Caco-2 (cell line): ENCODE results near the gene RBBP4. TPM values are rescaled to one million over a fixed set of nuclear protein-coding genes. Genes with fewer than 3 reads are reported as not detected.

ENCODE experiments used
- BruUV-seq: library from RNA; stranded (reverse); fragments of 400-500 nt; replicated peaks from 2 replicates; lab custom pipeline; 2021; lab: Mats Ljungman, UMichigan
- CTCF ChIA-PET: fragments of 300-600 bp; sonication (Branson Sonifier 250); formaldehyde crosslinking; loops from one replicate; lab custom pipeline; 2022; ENCODE audit warnings: antibody characterized with exemption; lab: Charles Lee
- POLR2A ChIA-PET: fragments of 300-600 bp; sonication (Branson Sonifier 250); formaldehyde crosslinking; loops from one replicate; lab custom pipeline; 2022; ENCODE audit warnings: antibody characterized with exemption; lab: Charles Lee
- DNase-seq, 2 experiments: peaks; one replicate each; pipeline versions ENCODE4 v3.0.0 to v3.0.0-alpha.2; 2020 to 2022
- H3K27me3 ChIP-seq: replicated peaks from 2 replicates; pipeline ENCODE4 v1.6.0; 2011; ENCODE audit warnings: low read length; ENCODE audit not compliant: control insufficient read depth, insufficient read depth
- H3K36me3 ChIP-seq: 2 replicates; pipeline ENCODE4 v1.5.1; 2011; ENCODE audit warnings: low read length; ENCODE audit not compliant: control insufficient read depth, insufficient read depth
- H3K4me1 ChIP-seq: fragments of 250-450 bp; sonication (Bioruptor Pico); 2 replicates; pipeline ENCODE4 v1.5.1; 2020; ENCODE audit warnings: mild to moderate bottlenecking
- H3K4me3 ChIP-seq: 2 replicates; pipeline ENCODE4 v1.5.1; 2011; ENCODE audit warnings: low read depth, mild to moderate bottlenecking, control low read depth, low read length
- H3K9me3 ChIP-seq: fragments of 250-450 bp; sonication (Bioruptor Pico); 2 replicates; pipeline ENCODE4 v1.5.1; 2020; ENCODE audit warnings: mild to moderate bottlenecking, moderate library complexity
- H3K27ac Mint-ChIP-seq: one replicate; pipeline ENCODE4 v1.8.0; 2022; ENCODE audit warnings: mixed read lengths; ENCODE audit not compliant: unreplicated experiment
- H3K27me3 Mint-ChIP-seq: one replicate; pipeline ENCODE4 v1.8.0; 2022; ENCODE audit warnings: mixed read lengths; ENCODE audit not compliant: insufficient read depth, unreplicated experiment
- H3K36me3 Mint-ChIP-seq: one replicate; pipeline ENCODE4 v1.8.0; 2022; ENCODE audit warnings: mild to moderate bottlenecking, mixed read lengths; ENCODE audit not compliant: insufficient read depth, unreplicated experiment
- H3K4me1 Mint-ChIP-seq: one replicate; pipeline ENCODE4 v1.8.0; 2022; ENCODE audit warnings: low read depth, mixed read lengths; ENCODE audit not compliant: unreplicated experiment
- H3K4me3 Mint-ChIP-seq: one replicate; pipeline ENCODE4 v1.8.0; 2022; ENCODE audit warnings: mild to moderate bottlenecking, moderate library complexity, mixed read lengths; ENCODE audit not compliant: unreplicated experiment
- H3K9me3 Mint-ChIP-seq: one replicate; pipeline ENCODE4 v1.8.0; 2022; ENCODE audit warnings: mixed read lengths; ENCODE audit not compliant: unreplicated experiment
- intact Hi-C: fragments of 100-400 bp; cut with micrococcal nuclease; formaldehyde crosslinking; loops from one replicate; pipeline ENCODE4 v1.10.0; 2022; ENCODE audit not compliant: unreplicated experiment
- total RNA-seq: library from RNA; stranded (reverse); gene quantifications from 2 replicates; pipeline ENCODE4 v1.2.3, GENCODE V29; 2022
- TF ChIP-seq, protein P1 (sequence below), 2 experiments: fragments of 200-600 bp in 1 of 2; IDR thresholded peaks; 1 replicate in 1 of 2; 2 replicates in 1 of 2; pipeline versions ENCODE4 v1.5.1 to v1.8.0; 2011 to 2022; ENCODE audit warnings: antibody characterized with exemption in 1 of 2, control low read depth in 1 of 2, inconsistent platforms in 1 of 2, low read depth in 1 of 2, low read length in 1 of 2, mild to moderate bottlenecking in 1 of 2, moderate library complexity in 1 of 2; ENCODE audit not compliant: insufficient read depth in 1 of 2, severe bottlenecking in 1 of 2, unreplicated experiment in 1 of 2

The RBBP4 gene
- total RNA-seq, 1 experiment from 2014 or later = 179 TPM

GRCh38 chr1:32729254-32730046 is 78.4 kb downstream of the RBBP4 start:
- no peaks in the 10 kb centered on the region for H3K9me3 Mint-ChIP-seq
- H3K36me3 Mint-ChIP-seq = no peaks in the 10 kb centered on the region
- Histone ChIP-seq H3K36me3 (no peaks in the 10 kb centered on the region), H3K4me1 (peaks cover 5% of the 10 kb centered on the region), H3K9me3 (no peaks in the 10 kb centered on the region), H3K27me3 (no peaks in the 10 kb centered on the region), H3K4me3 (no peak overlapping the region)
- H3K4me3 Mint-ChIP-seq = no peak overlapping the region
- intact Hi-C loops = no loop called here
- ChIA-PET POLR2A (interaction anchor here (1.1 kb wide), 1 partner anchor 13 kb away, joined by 3 read pairs; no protein-coding TSS in a partner anchor), CTCF (interaction anchor here (1.0 to 2.1 kb wide), 4 partner anchors 8 to 45 kb away, joined by 3 to 12 read pairs (median 4); no protein-coding TSS in a partner anchor)
- no TSS peak for BruUV-seq
- H3K27ac Mint-ChIP-seq = no peak overlapping the region
- no peaks in the 10 kb centered on the region for H3K27me3 Mint-ChIP-seq
- peaks cover 9% of the 10 kb centered on the region for H3K4me1 Mint-ChIP-seq
- DNase-seq = no peak
- TF ChIP-seq, protein P1, sequence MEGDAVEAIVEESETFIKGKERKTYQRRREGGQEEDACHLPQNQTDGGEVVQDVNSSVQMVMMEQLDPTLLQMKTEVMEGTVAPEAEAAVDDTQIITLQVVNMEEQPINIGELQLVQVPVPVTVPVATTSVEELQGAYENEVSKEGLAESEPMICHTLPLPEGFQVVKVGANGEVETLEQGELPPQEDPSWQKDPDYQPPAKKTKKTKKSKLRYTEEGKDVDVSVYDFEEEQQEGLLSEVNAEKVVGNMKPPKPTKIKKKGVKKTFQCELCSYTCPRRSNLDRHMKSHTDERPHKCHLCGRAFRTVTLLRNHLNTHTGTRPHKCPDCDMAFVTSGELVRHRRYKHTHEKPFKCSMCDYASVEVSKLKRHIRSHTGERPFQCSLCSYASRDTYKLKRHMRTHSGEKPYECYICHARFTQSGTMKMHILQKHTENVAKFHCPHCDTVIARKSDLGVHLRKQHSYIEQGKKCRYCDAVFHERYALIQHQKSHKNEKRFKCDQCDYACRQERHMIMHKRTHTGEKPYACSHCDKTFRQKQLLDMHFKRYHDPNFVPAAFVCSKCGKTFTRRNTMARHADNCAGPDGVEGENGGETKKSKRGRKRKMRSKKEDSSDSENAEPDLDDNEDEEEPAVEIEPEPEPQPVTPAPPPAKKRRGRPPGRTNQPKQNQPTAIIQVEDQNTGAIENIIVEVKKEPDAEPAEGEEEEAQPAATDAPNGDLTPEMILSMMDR (IDR thresholded peaks at IDR 0.05; ENCODE audit: insufficient read depth in 1 of 2, low read depth in 1 of 2, low read length in 1 of 2, severe bottlenecking in 1 of 2, unreplicated experiment in 1 of 2) = no peak

GRCh38 chr1:32733582-32734321 is 82.7 kb downstream of the RBBP4 start:
- Mint-ChIP-seq H3K27ac (no peak overlapping the region), H3K36me3 (peaks cover 8% of the 10 kb centered on the region), H3K4me3 (no peak overlapping the region), H3K27me3 (no peaks in the 10 kb centered on the region), H3K4me1 (peaks cover 23% of the 10 kb centered on the region), H3K9me3 (no peaks in the 10 kb centered on the region)
- no TSS peak for BruUV-seq
- DNase-seq = no peak
- Histone ChIP-seq H3K27me3 (no peaks in the 10 kb centered on the region), H3K9me3 (no peaks in the 10 kb centered on the region), H3K4me3 (no peak overlapping the region), H3K4me1 (peaks cover 13% of the 10 kb centered on the region), H3K36me3 (no peaks in the 10 kb centered on the region)
- intact Hi-C loops = no loop called here
- TF ChIP-seq, protein P1 (IDR thresholded peaks at IDR 0.05; ENCODE audit: insufficient read depth in 1 of 2, low read depth in 1 of 2, low read length in 1 of 2, severe bottlenecking in 1 of 2, unreplicated experiment in 1 of 2) = no peak
- CTCF ChIA-PET = no interaction called here
- POLR2A ChIA-PET = interaction anchor here (0.5 kb wide), 1 partner anchor 21 kb away, joined by 4 read pairs; no protein-coding TSS in a partner anchor

Other genes with a start within 250 kb of the RBBP4 start
- not detected in 2 replicates for gene ZBTB8B, start 186.1 kb upstream of the RBBP4 start, total RNA-seq
- gene ZBTB8A, start 111.8 kb upstream of the RBBP4 start, total RNA-seq = 3.2 and 3.7 TPM in 2 replicates
- gene ZBTB8OS, start 658 bp upstream of the RBBP4 start, total RNA-seq = 50.5 and 52.5 TPM in 2 replicates
- gene SYNC, start 51.6 kb downstream of the RBBP4 start, total RNA-seq = 0.20 TPM in 1 of 2 replicates, not detected in the other
- gene YARS1, start 166.2 kb downstream of the RBBP4 start, total RNA-seq = 177 and 184 TPM in 2 replicates
- gene S100PBP, start 166.4 kb downstream of the RBBP4 start, total RNA-seq = 23.8 and 32.8 TPM in 2 replicates
- 0.67 and 1.1 TPM in 2 replicates for gene FNDC5, start 219.7 kb downstream of the RBBP4 start, total RNA-seq
- gene HPCA, start 235.3 kb downstream of the RBBP4 start, total RNA-seq = 0.53 TPM in 1 of 2 replicates, not detected in the other